HG02943 (cell line): Measurements from ENCODE around the gene TNN.

Experiments used
- ATAC-seq: cut with Tn5 transposase; IDR thresholded peaks from one replicate; pipeline ENCODE4 v1.9.1; 2021; ENCODE audit warnings: mild to moderate bottlenecking, low read depth, moderate library complexity; ENCODE audit not compliant: unreplicated experiment

The TNN gene

DNA sequence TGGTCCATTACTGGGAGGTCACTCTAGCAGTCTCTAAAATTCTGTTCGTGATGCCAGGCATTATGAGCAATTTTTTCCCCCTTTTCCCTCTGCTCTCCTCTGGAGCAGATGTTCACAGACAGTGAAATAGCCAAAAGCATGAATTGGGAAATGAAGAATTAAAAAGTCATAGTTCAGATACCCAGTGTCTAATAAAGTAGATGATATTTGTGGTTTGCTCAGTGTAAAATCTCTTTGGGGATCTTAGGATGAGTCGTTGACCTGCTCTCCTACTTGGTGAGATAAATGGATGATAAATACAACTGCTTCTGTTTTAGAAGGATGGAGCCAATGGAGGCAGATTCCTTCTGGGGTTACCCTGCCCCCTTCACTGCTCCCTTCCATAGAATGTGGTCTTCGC, 68.6 kb downstream of the TNN start:
- no peak for ATAC-seq

DNA sequence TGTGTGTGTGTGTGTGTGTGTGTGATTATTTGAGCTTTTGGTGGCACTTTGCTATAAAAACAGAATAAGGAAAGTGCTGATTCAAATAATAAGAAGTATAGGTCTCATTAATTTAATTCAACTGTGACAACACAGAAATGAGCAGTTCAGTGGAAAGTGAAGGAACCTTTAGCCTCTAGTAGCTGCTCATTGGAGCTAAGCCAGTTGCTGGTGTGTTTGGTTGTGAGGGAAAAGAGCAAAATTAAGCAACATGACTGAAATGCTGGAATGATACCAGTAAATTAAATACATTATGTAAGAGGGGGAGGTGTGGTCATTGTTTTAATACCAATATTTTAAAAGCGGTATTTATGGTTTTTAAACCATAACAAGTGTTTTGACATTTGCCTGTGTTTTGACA, 69.7 kb downstream of the TNN start:
- no peak for ATAC-seq

DNA sequence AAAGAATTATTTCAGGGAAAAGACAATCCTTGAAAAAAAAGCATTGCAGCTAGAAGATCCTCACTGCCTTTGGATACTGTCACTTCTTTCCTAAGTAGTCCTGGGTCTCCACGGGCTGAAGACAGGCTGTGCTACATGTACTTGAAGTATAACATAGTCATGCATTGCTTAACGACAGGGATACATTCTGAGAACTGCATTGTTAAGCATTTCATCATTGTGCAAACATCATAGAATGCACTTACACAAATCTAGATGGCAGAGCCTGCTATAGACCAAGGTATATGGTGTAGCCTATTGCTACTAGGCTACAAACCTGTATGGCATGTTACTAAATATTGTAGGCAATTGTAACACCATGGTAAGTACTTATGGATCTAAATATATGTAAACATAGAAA, 70.9 kb downstream of the TNN start:
- ATAC-seq: no peak

DNA sequence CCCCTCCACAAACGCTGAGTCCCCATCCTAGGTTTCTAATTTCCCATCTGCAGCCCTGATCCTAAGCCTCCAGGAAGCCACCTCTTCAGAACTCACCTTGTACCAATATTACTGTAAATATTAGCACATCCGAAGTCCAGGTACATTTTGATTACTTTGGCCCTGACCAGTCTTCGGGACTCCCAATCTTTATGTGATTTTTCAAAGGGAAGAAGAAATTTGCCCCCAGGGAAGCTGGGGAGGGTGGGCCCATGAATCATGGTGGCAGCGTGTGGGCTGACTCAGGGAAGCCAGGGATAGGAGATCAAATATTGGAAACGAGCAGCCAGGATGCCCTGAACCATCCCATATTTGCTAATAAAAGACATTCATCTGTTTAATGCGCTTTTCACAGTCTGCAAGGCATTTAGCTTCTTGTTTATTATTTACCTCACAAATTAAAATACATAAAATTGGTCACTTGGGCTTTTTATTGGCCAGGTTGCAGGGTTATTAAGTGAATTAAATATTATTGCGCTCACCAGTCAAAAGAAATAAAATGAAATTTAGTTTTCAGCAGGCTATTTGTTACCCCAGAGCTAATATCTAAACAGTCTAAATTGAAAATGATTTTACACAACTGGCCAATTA, 78.4 kb downstream of the TNN start:
- no peak for ATAC-seq

DNA sequence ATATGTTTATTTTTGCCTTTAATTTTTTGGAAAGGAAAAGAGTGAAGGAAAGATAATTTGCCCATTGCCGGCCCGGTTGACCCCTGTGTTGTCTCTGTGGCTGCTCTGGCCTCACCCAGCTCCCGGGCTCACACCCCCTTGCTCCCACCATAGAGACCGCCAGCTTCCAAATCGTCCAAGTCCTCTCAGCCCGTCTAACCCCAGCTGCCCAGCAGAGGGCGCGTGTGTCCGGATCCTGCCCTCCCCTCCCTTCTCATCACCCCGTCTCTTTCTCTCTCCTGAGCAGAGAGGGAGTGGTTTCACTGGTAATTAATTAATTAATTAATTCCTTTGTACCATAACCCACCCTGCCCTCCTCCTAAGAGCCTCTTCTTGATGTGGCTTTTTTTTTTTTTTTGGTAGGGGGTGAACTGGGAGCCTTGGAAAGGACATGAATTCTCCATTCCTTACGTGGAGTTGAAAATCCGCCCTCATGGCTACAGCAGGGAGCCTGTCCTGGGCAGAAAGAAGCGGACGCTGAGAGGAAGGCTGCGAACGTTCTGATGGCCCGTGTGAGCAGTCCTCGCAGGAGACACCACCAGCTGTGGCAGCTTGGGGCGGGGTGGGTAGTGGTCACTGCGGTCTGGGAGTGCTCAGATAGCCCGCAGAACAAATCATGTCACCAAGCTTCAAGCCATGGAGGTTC, 79.0 kb downstream of the TNN start:
- ATAC-seq: no peak

DNA sequence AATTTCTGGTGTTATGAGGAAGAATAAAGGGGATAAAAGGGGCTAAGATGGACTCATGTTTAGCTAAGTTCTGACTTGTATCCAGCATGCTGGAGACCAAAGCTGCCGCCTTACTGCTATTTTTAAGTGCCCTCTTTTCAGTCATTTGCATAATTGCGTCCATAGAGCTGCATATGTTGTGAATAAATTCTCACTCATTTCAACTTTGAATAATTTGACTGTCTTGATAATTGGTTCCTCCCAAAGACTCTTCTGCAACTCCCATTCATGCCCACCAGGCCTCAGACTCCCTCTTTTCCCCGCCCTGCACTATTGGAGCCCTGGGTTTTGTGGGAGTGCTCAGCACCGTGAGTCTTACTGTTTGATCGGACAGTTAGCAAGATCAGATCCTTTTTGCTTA, 79.9 kb downstream of the TNN start:
- no peak for ATAC-seq

DNA sequence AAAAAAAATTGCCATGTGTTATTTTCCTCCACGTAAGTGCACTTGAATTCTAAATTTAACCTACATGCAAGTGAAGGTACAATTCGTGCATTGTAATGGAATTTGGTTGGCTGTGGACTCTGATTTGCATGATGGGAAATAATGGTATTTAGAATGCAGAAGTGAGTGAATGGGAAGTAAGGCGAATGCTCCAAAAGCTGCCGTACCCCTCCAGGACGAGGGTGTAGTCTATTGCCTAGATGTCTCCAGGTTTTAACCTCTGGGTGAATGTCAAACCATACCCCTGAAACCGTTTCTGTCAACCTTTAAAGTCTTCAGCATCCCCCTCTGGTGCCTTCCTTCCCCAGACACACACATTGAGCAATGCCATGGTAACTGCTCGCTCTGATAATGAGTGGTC, 80.4 kb downstream of the TNN start:
- ATAC-seq: no peak

DNA sequence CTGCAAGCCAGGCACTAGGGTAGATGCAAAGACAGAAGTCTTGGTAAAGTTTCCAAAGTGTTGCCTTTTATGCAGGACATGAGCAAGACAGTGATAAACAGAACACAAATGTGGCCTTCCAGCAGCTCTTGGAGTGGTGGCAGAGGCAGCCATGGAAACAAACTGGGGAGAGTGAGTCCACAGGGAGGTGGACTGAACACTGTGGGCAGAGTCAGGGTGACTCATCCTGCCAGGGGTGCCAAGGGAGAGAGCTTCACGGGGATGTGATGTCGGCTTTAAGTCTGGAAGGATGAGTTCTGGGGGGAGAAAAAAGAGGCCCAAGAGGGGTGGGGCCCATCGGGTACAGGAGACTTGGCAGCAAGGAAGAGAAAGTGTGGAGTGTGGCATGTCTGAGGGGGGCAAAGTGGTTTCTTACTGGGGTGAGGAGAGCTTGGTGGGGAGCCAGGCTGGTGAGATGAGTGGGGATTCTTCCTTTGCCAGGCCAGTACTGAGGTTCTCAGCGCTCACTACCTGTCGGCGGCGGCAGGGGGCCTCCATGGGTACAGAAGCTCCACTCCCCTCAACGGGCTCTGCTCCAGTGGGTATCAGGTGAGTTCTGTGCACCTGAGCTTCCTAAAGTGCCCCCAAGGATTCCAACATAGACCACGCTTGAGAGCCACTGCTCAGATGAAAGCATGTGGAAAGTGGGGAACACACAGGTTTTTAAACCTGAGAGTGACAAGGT, 83.1 kb downstream of the TNN start:
- ATAC-seq: no peak

DNA sequence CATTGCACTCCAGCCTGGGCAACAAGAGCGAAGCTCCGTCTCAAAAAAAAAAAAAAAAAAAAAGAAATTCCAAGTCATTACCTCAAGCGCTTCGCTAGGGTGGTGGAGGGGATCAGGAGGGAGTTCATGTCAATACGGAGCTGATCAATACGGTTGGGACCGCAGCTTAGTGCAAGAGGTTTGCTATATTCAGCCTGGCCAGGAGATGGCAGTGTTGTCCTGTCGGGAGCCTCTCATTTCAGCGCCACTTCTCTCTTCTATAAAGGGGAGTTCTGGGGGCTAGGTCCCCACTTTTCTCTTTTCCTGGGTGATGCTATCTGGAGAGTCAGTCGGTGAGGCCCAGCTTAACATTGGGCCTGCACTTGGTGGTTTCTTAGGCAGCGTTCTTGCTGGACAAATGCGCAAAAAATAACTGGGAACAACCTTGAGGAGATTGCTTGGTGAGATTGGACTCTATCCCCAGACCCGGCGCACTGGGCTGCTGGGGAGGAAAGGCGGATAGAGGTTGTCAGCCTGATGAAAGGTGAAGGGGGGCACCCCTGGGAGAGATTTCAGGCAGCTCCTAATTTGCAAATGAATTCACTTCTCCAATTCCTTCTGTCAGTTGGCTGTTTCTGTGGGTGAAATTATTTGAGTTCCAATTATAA, 84.5 kb downstream of the TNN start:
- no peak for ATAC-seq

DNA sequence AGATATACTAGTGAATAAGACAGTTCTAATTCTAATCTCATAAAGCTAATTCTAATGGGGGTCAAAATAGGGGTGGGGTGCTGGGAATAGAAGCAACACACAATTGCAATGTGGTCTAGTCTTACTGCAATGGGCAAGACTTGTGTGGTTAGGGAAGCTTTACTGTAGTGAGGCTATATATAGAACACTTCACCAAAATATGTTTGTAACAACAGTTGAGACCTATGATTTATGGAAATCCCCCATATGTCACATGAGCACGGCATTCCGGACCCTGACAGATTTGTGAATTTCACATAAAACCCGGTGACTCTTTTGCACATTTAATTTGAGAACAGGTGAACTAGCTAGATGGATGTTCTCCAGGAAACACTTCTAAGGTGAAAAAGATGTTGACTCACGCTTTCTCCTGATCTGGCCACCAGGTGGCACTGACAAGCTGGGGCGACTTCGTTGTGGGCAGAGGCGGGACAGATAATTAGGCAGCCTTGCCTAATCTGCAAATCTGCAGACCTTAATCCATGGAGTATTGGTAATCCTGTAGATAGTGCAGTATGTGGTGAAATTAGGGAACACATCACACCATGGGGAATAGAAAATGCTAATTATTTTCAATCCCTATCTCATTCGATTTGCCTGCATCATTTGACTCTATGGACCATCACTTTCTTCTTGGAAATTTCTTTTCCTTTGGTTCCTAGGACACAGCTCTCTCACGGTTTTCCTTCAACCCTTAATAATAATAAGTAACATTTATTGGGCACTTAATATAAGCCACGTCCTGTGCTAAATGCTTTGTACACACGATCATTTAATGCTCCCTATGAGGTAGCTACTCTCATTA, 87.2 kb downstream of the TNN start:
- no peak for ATAC-seq

DNA sequence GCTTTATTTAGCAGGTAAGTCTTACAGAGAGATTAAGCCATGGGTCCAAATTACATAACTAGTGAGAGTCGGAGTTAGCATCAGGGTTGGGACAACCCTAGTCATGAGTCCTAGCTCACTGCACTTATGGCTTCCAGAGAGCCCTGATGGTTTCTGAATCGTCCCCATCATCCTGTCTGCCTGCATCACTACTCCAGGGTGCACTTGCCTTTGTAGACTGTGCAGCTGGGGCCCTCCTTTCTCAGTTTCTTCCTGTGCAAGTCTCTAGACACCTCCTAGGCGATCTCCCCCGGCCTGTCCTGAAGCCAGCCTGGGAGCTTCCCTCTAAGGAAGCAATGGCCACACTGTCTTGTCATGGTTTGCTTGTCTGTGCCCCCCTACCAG, 87.8 kb downstream of the TNN start:
- no peak for ATAC-seq

DNA sequence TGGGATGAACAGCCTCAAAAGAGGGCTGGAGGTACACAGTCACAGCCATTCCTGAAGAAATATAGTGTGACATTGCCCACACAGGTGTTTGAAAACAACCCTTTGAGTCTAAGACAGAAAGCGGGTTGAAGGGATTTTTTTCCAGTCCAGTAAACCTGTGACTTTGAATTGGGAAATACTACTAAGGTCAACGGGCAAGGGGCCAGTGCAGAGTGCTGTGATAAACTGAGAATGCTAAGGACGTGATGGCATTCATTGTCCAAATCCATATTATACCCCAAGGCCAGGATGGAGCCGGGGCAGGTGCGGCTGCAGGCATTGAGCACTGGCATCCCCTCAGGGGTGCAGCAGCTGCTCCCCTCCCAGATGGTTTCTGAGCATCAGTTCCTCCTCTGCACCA, 88.3 kb downstream of the TNN start:
- ATAC-seq: no peak

DNA sequence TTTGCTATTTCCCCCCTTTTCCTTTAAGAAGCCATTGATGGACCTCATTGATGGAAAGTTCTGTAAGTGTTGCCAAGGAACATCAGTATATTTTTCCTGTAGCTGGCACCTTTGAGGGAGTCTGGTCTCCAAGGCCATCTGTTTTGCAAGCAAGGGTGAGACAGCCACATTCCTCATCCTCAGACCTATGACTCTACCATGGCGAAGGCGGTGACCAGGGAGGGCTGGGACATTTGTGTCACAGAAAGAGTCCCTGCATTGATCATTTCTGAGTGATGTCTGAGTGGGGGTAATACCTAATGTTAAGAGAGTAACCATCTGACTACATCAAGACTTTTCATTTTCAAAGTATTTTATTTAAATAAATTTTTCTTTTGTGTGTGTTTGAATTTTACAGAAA, 89.6 kb downstream of the TNN start:
- no peak for ATAC-seq

DNA sequence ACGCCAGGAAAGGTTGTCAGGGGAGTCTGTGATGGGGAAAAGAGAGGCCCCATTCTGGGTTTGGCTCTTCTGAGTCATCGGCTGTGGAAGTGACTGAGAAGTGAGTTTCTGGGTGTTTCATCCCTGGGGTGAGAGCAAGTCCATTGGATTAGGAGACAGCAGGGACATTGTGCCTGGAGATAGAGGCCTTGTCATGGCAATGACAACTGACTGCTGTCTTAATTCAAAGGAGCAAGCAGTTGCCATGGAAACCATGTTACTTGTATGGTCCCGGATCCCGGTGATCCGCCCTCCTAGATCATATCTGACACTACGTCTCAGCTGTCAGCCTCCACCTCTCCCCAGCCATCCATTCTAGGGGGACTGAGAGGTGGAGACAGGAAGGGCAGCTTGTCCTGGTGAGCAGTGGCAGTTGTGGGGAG, 90.5 kb downstream of the TNN start:
- ATAC-seq: no peak

DNA sequence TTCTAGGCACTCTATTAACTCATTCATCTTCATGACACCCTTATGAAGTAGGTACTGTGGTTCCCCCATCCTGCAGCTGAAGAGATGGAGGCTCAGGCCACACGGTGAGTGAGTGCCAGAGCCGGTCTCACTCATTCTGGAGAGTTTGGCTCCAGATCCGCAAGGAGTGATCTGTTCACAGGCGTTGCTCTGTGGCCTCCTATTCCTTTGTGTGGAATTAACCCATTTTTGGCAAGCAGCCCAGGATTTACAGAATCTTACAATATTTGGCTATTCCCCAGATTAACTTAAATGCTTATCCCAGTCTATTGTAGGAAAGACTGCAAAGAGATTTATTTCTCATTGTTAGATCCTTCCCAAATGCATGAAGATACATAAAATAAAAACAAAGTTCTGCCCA, 95.3 kb downstream of the TNN start:
- no peak for ATAC-seq

DNA sequence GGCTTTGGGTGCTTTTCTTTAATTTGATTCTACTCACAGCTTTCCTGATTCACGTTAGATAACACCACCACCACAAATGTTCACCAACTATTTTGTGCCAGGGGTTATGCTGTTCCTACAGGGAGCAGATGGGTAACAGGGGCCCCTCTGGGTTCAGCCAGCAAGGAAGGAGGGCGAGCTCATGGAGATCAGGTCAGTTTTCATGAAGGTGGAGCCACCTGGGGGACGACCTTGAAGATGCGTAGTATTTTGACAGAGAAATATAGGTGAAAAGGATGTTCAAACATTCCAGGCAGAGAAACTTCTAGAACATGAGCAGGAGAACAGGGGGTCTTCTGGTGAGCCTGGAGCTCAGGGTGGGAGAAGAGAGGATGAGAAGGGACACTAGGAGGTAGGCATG, 96.1 kb downstream of the TNN start:
- no peak for ATAC-seq

DNA sequence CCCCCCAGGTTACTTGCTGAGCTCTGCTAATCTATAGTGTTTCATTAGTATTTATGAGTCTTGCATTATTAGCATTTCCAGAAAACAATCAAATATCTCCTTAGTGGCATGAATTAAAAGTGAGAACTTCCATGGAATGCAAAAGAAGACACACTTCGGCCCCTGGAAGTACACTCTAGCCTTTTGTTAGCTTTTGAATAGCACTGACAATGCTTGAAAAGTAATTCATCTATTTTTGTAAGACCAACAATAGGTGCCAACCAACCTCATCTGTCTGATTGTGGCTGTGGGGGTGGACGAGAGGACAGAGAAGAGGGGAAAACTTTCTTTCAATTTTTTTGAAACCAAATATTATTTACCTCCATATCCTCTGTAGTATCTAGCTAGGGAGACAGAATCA, 97.1 kb downstream of the TNN start:
- no peak for ATAC-seq

DNA sequence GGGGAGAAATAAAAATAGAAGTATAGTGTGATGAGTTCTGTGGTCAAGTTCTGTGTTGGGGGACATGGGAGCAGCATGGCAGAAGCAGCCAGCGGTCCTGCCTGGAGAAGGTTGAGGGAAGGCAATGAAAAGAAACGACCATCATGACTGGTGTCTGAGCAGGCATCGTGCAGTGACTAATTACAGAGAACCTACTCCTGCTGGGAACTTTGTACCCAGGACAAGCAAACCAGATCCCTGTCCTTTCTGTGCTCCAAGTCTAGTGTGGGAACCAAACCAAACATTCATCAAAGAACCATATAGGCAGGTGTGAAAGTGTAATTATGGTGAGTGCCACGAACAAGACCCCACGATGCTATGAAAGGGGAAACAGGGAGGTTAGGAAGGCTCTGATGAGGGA, 99.1 kb downstream of the TNN start:
- ATAC-seq: no peak

DNA sequence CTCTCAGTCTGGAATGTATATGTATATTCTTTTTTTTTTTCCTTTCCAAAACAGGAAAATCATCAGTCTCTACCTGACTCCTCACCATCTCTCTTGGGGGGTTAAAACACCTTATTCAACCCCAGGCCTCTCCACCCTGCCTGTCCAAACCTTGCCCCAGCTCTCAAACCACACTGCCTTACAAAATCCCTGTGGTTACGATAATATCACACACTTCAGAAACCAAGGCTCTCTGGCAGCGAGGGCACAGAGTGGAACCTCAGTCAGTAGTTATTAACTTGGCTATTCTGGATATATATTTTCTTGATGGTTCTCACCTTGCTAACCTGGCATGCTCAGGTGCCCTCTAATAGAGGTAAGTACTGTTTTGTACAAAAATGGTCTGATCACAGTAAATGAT, 100.2 kb downstream of the TNN start:
- no peak for ATAC-seq

DNA sequence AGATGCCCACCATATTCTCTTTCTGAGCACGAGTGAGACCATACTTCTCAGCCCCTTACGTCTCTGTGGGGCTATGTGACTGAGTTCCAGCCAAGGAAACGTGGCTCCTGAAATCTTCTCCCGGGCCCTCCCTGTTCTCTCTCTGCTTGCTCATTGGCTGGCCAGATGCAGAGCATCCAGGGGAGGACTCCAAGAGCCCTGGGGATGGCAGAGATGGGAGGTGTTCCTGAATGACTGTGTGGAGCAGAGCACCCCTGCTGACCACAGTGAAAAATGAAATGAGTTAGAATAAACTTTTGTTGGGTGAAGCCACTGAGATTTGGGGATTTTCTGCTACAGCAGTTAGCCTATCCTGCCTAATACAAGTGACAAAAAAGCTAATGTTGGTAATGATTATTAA, 101.1 kb downstream of the TNN start:
- no peak for ATAC-seq
